Activated CD4-positive, alpha-beta memory T cell treated with anti-CD3 and anti-CD28 coated beads for 36 hours (primary cell): Measurements from ENCODE around the gene ADAMTS12. TPM values are rescaled to one million over a fixed set of nuclear protein-coding genes. Genes with fewer than 3 reads are reported as not detected.
"Not testable (repeated sequence)": the region's sequence is repeated elsewhere in the genome, so short reads cannot be mapped to it uniquely, and the experiment has no call there.

Experiments used
- CTCF ChIA-PET: fragments of 350-600 bp; sonication (Branson Sonifier 250); formaldehyde crosslinking; loops from one replicate; lab custom pipeline; 2021; ENCODE audit warnings: antibody characterized with exemption, inconsistent platforms; lab: Charles Lee
- POLR2A ChIA-PET: fragments of 350-600 bp; sonication (Branson Sonifier 250); formaldehyde crosslinking; loops from one replicate; lab custom pipeline; 2021; ENCODE audit warnings: antibody characterized with exemption; lab: Charles Lee
- DNase-seq: peaks from one replicate; pipeline ENCODE4 v3.0.0-alpha.2; 2020
- H3K27ac Mint-ChIP-seq: one replicate; pipeline ENCODE4 v1.8.0; 2021; ENCODE audit warnings: mixed read lengths
- H3K27me3 Mint-ChIP-seq: one replicate; pipeline ENCODE4 v1.8.0; 2021; ENCODE audit warnings: mixed read lengths
- H3K36me3 Mint-ChIP-seq: one replicate; pipeline ENCODE4 v1.8.0; 2021; ENCODE audit warnings: mixed read lengths
- H3K4me1 Mint-ChIP-seq: one replicate; pipeline ENCODE4 v1.8.0; 2021; ENCODE audit warnings: low read depth, mixed read lengths
- H3K4me3 Mint-ChIP-seq: one replicate; pipeline ENCODE4 v1.8.0; 2021; ENCODE audit warnings: mild to moderate bottlenecking, mixed read lengths
- H3K9me3 Mint-ChIP-seq: one replicate; pipeline ENCODE4 v1.8.0; 2021; ENCODE audit warnings: mixed read lengths
- intact Hi-C: fragments of 100-400 bp; cut with micrococcal nuclease; formaldehyde crosslinking; loops from one replicate; pipeline ENCODE4 v1.15.1; 2023
- total RNA-seq, 2 experiments: library from RNA; stranded (reverse); gene quantifications; one replicate each; pipeline ENCODE4 v1.2.3, GENCODE V29; 2021

The ADAMTS12 gene
- total RNA-seq, 2 experiments from 2014 or later, result not detected

- Mint-ChIP-seq H3K4me1 (no peaks in the 10 kb centered on the region), H3K9me3 (peaks cover 9% of the 10 kb centered on the region), H3K4me3 (no peak overlapping the region), H3K27me3 (peaks cover 5% of the 10 kb centered on the region), H3K27ac (no peak overlapping the region), H3K36me3 (no peaks in the 10 kb centered on the region)
- DNase-seq, result no peak
- intact Hi-C loops, result no loop called here
- ChIA-PET CTCF (interaction anchor here (3.0 kb wide), 1 partner anchor 10 kb away, joined by 20 read pairs; no protein-coding TSS in a partner anchor), POLR2A (no interaction called here)
Measured at GRCh38 chr5:33579152-33579551, 312.6 kb downstream of the ADAMTS12 start.

GRCh38 chr5:33576726-33577590, 314.8 kb downstream of the ADAMTS12 start:
- no peak overlapping the region for H3K27ac Mint-ChIP-seq
- no peak overlapping the region for H3K4me3 Mint-ChIP-seq
- H3K27me3 Mint-ChIP-seq, result peaks cover 5% of the 10 kb centered on the region
- H3K4me1 Mint-ChIP-seq, result no peaks in the 10 kb centered on the region
- H3K36me3 Mint-ChIP-seq, result no peaks in the 10 kb centered on the region
- peaks cover 10% of the 10 kb centered on the region for H3K9me3 Mint-ChIP-seq
- CTCF ChIA-PET, result interaction anchor here (3.0 kb wide), 1 partner anchor 12 kb away, joined by 20 read pairs; no protein-coding TSS in a partner anchor
- intact Hi-C loops, result no loop called here
- POLR2A ChIA-PET, result no interaction called here
- no peak for DNase-seq

- Mint-ChIP-seq H3K4me1 (no peaks in the 10 kb centered on the region), H3K4me3 (no peak overlapping the region), H3K27ac (no peak overlapping the region), H3K36me3 (no peaks in the 10 kb centered on the region), H3K27me3 (peaks cover 2% of the 10 kb centered on the region), H3K9me3 (no peaks in the 10 kb centered on the region)
- CTCF ChIA-PET, result no interaction called here
- no peak for DNase-seq
- intact Hi-C loops, result no loop called here
- POLR2A ChIA-PET, result no interaction called here
Measured at GRCh38 chr5:33565324-33565723, 326.5 kb downstream of the ADAMTS12 start.

DNA sequence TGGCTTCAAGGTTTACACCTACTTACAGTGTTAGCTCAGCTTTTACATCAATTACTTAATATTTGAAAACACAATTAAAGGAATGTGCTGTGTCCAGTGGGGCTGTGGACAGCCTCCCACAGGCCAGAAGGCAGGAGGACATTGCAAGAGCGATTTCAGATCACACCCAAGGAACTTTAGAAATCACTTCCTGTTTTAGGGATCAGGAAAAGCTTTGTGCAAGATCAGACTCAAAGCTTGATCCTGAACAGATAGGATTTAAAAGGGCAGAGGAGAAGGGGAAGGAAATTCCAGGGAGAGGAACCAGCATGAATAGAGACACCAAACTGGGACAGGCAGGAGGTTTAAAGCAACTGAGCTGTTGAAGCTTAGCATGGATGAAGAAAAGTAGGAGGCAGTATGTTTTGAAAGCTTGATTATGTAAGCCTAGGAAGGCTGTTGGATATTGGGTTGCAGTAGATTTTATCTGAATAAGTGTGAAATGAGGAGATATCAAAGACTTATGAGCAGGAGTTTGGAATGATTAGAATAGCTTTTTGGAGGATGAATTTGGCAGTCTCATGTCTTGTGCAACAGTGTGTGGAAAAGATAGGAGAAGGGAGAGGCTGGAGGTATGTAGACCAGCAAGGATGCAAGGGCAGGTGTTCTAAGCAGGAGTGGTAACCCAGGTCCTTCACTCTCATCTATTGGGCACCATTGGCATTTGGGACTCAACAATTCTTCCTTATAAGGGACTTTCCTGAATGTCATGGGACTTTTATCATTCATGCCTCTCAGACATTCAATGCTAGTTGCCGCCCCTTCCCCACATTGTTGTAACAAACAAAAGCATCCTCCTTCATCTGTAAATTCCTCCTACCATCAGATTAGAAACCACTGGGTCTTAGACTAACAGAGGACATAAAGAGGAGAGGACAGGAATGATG, 327.5 kb downstream of the ADAMTS12 start:
- H3K4me1 Mint-ChIP-seq, result no peaks in the 10 kb centered on the region
- DNase-seq, result no peak
- no peaks in the 10 kb centered on the region for H3K36me3 Mint-ChIP-seq
- ChIA-PET CTCF (no interaction called here), POLR2A (no interaction called here)
- intact Hi-C loops, result no loop called here
- no peaks in the 10 kb centered on the region for H3K9me3 Mint-ChIP-seq
- H3K27me3 Mint-ChIP-seq, result peaks cover 2% of the 10 kb centered on the region
- no peak overlapping the region for H3K4me3 Mint-ChIP-seq
- no peak overlapping the region for H3K27ac Mint-ChIP-seq

DNA sequence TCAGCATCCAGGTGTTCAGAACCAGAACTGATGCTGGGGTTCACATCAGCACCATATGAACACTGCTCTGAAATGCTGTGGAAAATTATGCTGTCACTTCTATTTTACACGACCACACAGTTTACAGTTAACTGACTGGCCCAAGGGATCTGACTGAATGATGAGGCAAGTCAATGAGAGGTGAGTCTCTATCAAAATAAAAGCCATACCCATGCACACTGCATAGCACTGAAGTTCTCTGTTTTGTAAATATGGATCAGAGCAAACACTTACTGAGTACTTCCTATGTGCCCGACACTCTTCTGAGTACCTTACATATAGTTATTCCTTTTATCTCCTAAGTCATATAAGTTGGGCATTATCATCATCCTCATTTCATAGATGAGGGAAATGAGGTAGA, 328.3 kb downstream of the ADAMTS12 start:
- H3K9me3 Mint-ChIP-seq, result no peaks in the 10 kb centered on the region
- H3K27me3 Mint-ChIP-seq, result peaks cover 2% of the 10 kb centered on the region
- CTCF ChIA-PET, result no interaction called here
- intact Hi-C loops, result no loop called here
- no peaks in the 10 kb centered on the region for H3K4me1 Mint-ChIP-seq
- POLR2A ChIA-PET, result no interaction called here
- no peak for DNase-seq
- no peak overlapping the region for H3K27ac Mint-ChIP-seq
- no peak overlapping the region for H3K4me3 Mint-ChIP-seq
- H3K36me3 Mint-ChIP-seq, result no peaks in the 10 kb centered on the region

GRCh38 chr5:33558489-33558888, 333.3 kb downstream of the ADAMTS12 start:
- POLR2A ChIA-PET, result no interaction called here
- no peaks in the 10 kb centered on the region for H3K4me1 Mint-ChIP-seq
- intact Hi-C loops, result no loop called here
- no peak overlapping the region for H3K27ac Mint-ChIP-seq
- no peaks in the 10 kb centered on the region for H3K36me3 Mint-ChIP-seq
- CTCF ChIA-PET, result no interaction called here
- H3K4me3 Mint-ChIP-seq, result no peak overlapping the region
- no peak for DNase-seq
- H3K9me3 Mint-ChIP-seq, result no peaks in the 10 kb centered on the region
- H3K27me3 Mint-ChIP-seq, result peaks cover 2% of the 10 kb centered on the region

DNA sequence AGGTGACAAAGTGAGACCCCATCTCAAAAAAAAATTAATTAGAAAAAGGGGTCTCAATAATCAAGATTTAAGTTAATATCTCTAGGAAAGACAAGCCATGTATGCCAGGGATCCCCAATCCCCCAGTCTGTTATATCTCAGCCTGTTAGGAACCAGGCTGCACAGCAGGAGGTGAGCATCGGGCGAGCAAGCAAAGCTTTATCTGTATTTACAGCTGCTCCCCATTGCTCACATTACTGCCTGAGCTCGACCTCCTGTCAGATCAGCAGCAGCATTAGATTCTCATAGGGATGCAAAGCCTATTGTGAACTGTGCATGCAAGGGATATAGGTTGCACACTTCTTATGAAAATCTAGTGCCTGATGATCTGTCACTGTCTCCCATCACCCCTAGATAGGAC, 334.2 kb downstream of the ADAMTS12 start:
- intact Hi-C loops, result no loop called here

DNA sequence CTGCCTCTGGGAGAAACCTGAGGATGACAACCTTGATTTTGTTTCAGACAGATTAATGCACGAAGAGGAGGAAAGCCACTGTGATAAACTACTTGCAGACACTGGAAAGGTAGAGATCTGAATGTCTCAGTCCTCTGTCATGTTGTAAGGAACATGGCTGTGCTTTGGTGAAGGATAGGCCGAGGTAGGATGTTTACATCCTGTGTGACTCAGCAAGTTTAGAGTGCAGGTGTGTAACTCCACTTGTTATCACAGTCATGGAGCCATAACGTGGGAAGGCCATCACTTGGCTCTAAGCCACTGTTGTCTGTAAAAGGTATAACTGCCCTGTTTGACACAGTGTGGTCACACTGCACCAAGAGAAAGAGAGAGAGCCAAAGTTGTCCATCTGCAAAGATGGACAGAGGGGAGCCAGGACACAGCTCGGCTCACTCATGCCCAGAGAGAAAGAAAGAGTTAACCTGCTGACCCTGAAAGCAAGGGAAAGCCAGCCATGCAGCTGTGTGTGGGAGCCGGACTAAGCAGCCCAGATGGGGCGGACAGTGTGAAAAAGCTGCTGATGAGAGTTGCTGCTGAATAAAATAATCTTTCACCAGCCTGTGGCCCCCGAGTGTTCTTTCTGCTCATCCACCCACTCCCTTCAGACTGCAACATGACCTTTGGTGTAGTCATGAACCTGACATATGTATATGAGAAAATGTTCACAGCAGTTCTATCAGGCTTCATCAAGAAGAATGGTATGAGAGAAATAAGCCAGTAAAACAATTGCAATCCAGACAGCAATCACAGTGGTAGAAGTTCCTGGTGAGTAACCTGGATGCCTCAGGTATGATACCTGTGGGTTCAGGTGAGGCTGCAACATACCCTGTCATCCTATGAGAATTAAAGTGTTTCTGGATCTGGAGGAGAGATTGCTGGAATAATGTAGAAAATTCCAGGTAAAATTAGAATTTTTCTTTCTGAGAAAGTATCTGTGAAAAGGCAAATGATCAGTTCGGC, 335.2 kb downstream of the ADAMTS12 start:
- H3K27me3 Mint-ChIP-seq, result peaks cover 2% of the 10 kb centered on the region
- no peak overlapping the region for H3K4me3 Mint-ChIP-seq
- DNase-seq, result no peak
- no peaks in the 10 kb centered on the region for H3K36me3 Mint-ChIP-seq
- POLR2A ChIA-PET, result no interaction called here
- H3K4me1 Mint-ChIP-seq, result no peaks in the 10 kb centered on the region
- H3K27ac Mint-ChIP-seq, result no peak overlapping the region
- CTCF ChIA-PET, result no interaction called here
- intact Hi-C loops, result no loop called here
- H3K9me3 Mint-ChIP-seq, result no peaks in the 10 kb centered on the region

More for the DNA sequence above, 334.2 kb downstream of the ADAMTS12 start:
- Mint-ChIP-seq H3K4me3 (no peak overlapping the region), H3K9me3 (no peaks in the 10 kb centered on the region), H3K36me3 (no peaks in the 10 kb centered on the region), H3K27ac (no peak overlapping the region), H3K4me1 (no peaks in the 10 kb centered on the region), H3K27me3 (peaks cover 2% of the 10 kb centered on the region)
- CTCF ChIA-PET, result no interaction called here
- no peak for DNase-seq
- POLR2A ChIA-PET, result no interaction called here

- DNase-seq, result no peak
- Mint-ChIP-seq H3K4me3 (no peak overlapping the region), H3K27ac (no peak overlapping the region), H3K27me3 (peaks cover 5% of the 10 kb centered on the region), H3K4me1 (no peaks in the 10 kb centered on the region), H3K36me3 (no peaks in the 10 kb centered on the region), H3K9me3 (peaks cover 3% of the 10 kb centered on the region)
- intact Hi-C loops, result no loop called here
- POLR2A ChIA-PET, result no interaction called here
- CTCF ChIA-PET, result no interaction called here
Measured at GRCh38 chr5:33549982-33550567, 341.7 kb downstream of the ADAMTS12 start.

- CTCF ChIA-PET, H3K9me3 Mint-ChIP-seq, POLR2A ChIA-PET, intact Hi-C loops, H3K36me3 Mint-ChIP-seq, H3K27me3 Mint-ChIP-seq, DNase-seq, H3K4me1 Mint-ChIP-seq, H3K27ac Mint-ChIP-seq, H3K4me3 Mint-ChIP-seq: not testable (repeated sequence)
Measured at GRCh38 chr5:33539790-33540189, 352.0 kb downstream of the ADAMTS12 start.

DNA sequence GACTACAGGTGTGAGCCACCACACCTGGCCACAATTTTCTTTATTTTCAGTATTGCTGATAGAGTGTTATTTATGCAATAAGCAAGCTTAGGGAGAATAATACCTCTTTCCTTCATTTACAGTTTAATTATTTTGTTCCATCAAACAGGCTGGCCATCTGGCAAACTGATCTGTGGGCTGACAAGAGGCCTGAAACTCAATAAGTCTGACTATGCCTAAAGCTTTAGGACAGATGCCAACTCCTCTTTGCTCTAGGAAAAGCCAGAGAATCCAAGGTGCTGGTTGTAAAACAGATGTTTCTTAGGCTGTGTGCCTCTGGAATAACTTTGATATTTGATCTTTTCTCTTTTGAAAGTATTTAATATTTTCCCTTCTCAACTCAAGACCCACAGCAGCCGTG, 352.6 kb downstream of the ADAMTS12 start:
- ChIA-PET CTCF (no interaction called here), POLR2A (no interaction called here)
- no peak for DNase-seq
- Mint-ChIP-seq H3K27ac (no peak overlapping the region), H3K4me1 (no peaks in the 10 kb centered on the region), H3K27me3 (peaks cover 7% of the 10 kb centered on the region), H3K9me3 (no peaks in the 10 kb centered on the region), H3K36me3 (no peaks in the 10 kb centered on the region), H3K4me3 (no peak overlapping the region)
- intact Hi-C loops, result no loop called here
